Liver (tissue), 3 donors: ENCODE measurements around the gene TSGA10.

Experiments
- CTCF ChIP-seq: fragments of 150-350 bp; IDR thresholded peaks from 2 replicates; pipeline ENCODE4 v1.5.1; 2017; ENCODE audit warnings: improper control_type of control experiment, low read depth, low read length; ENCODE audit not compliant: missing input control
- EGR1 ChIP-seq, 2 donors: IDR thresholded peaks; 2 replicates each; pipeline ENCODE4 v1.6.1; 2016 to 2018; ENCODE audit warnings: antibody characterized with exemption in 2 of 2, low read depth in 2 of 2
- FOXA2 ChIP-seq: IDR thresholded peaks from 2 replicates; pipeline ENCODE4 v1.6.1; 2016; ENCODE audit warnings: antibody characterized with exemption
- GABPA ChIP-seq, 2 donors: IDR thresholded peaks in 1 of 2; conservative IDR thresholded peaks in 1 of 2; 2 replicates each; pipeline ENCODE4 v1.6.1; 2016; ENCODE audit warnings: antibody characterized with exemption in 2 of 2, mild to moderate bottlenecking in 1 of 2, moderate library complexity in 1 of 2
- RAD21 ChIP-seq, 2 donors: IDR thresholded peaks; 2 replicates each; pipeline ENCODE4 v1.6.1; 2016; ENCODE audit warnings: antibody characterized with exemption in 2 of 2, mild to moderate bottlenecking in 2 of 2
- TAF1 ChIP-seq: conservative IDR thresholded peaks from 2 replicates; pipeline ENCODE4 v1.6.1; 2016; ENCODE audit warnings: antibody characterized with exemption, mild to moderate bottlenecking
- YY1 ChIP-seq: IDR thresholded peaks from 2 replicates; pipeline ENCODE4 v1.6.1; 2016; ENCODE audit warnings: antibody characterized with exemption, mild to moderate bottlenecking
- ZBTB33 ChIP-seq: IDR thresholded peaks from 2 replicates; pipeline ENCODE4 v1.6.1; 2016; ENCODE audit warnings: antibody characterized with exemption
- TF ChIP-seq, protein P1 (sequence below): IDR thresholded peaks from 2 replicates; pipeline ENCODE4 v1.6.1; 2016; ENCODE audit warnings: antibody characterized with exemption
- TF ChIP-seq, protein P2 (sequence below): IDR thresholded peaks from 2 replicates; pipeline ENCODE4 v1.6.1; 2016; ENCODE audit warnings: antibody characterized with exemption, mild to moderate bottlenecking
- donor health status: healthy.
- donor health status: healthy.

DNA sequence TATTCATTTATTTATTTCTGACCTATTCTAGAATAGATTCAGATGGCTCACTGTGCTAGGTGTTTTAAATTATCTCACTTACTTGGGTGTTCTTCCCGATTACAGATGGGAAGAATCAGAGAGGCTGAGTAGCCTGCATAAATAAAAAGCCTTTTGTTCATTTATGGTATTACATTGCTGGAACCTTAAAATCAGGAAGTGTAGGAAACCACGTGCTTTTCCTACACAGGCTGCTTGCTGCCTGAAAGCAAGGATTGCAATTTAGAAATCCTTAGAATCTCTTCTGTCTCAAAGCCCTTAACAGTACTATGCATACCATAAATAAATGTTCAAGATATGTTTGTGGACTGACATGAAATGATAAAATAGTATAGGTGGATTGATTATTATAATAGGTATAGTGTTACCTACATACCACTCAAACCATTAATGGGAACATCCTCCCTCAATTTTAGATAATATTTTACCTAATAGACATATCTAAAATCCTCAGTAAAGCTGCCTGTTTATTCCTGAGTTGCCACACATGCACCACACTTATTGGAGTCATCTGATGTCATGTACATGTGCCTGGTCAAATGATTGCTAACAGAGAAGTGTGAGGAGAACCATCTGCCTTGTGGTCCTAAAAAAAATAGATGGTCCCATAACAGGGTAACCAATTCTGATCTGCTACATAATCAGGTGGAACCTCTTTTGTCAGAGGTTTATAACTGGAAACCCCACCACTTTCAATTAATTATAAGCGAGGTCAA, 86.7 kb downstream of the TSGA10 start:
- TF ChIP-seq CTCF (peak; percentile 11), TAF1 (no peak), EGR1 (IDR thresholded peaks at IDR 0.05; ENCODE audit: low read depth in 2 of 2) (no peak), GABPA (IDR thresholded peaks at IDR 0.05 in 1 of 2, conservative IDR thresholded peaks at IDR 0.05 in 1 of 2) (no peak), FOXA2 (no peak), ZBTB33 (no peak), YY1 (no peak), RAD21 (IDR thresholded peaks at IDR 0.05) (no peak)
- TF ChIP-seq, protein P1, sequence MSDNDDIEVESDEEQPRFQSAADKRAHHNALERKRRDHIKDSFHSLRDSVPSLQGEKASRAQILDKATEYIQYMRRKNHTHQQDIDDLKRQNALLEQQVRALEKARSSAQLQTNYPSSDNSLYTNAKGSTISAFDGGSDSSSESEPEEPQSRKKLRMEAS = no peak
- TF ChIP-seq, protein P2, sequence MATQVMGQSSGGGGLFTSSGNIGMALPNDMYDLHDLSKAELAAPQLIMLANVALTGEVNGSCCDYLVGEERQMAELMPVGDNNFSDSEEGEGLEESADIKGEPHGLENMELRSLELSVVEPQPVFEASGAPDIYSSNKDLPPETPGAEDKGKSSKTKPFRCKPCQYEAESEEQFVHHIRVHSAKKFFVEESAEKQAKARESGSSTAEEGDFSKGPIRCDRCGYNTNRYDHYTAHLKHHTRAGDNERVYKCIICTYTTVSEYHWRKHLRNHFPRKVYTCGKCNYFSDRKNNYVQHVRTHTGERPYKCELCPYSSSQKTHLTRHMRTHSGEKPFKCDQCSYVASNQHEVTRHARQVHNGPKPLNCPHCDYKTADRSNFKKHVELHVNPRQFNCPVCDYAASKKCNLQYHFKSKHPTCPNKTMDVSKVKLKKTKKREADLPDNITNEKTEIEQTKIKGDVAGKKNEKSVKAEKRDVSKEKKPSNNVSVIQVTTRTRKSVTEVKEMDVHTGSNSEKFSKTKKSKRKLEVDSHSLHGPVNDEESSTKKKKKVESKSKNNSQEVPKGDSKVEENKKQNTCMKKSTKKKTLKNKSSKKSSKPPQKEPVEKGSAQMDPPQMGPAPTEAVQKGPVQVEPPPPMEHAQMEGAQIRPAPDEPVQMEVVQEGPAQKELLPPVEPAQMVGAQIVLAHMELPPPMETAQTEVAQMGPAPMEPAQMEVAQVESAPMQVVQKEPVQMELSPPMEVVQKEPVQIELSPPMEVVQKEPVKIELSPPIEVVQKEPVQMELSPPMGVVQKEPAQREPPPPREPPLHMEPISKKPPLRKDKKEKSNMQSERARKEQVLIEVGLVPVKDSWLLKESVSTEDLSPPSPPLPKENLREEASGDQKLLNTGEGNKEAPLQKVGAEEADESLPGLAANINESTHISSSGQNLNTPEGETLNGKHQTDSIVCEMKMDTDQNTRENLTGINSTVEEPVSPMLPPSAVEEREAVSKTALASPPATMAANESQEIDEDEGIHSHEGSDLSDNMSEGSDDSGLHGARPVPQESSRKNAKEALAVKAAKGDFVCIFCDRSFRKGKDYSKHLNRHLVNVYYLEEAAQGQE = no peak
